CD14-positive monocyte (primary cell): Measurements from ENCODE around the gene RHOT1. TPM values are rescaled to one million over a fixed set of nuclear protein-coding genes. Genes with fewer than 3 reads are reported as not detected.

Experiments used
- DNase-seq, 3 donors: peaks; one replicate each; pipeline ENCODE4 v3.0.0-alpha.2; 2011 to 2022
- H2AFZ ChIP-seq: 2 replicates; pipeline ENCODE4 v1.6.0; 2012; ENCODE audit warnings: mild to moderate bottlenecking, low read depth, low read length, inconsistent platforms; ENCODE audit not compliant: insufficient read depth, poor library complexity, severe bottlenecking
- H3K27ac ChIP-seq, 2 donors: 1 replicate in 1 of 2; 2 replicates in 1 of 2; pipeline ENCODE4 v1.5.1; 2012 to 2013; ENCODE audit warnings: low read length in 2 of 2, control low read depth in 1 of 2, inconsistent platforms in 1 of 2, low read depth in 1 of 2, mild to moderate bottlenecking in 1 of 2
- H3K27me3 ChIP-seq, 2 donors: one replicate each; pipeline versions ENCODE4 v1.6.0 to v1.6.1; 2011 to 2013; ENCODE audit warnings: low read length in 2 of 2; ENCODE audit not compliant: control insufficient read depth in 2 of 2, insufficient read depth in 2 of 2
- H3K36me3 ChIP-seq, 2 donors: replicated peaks in 1 of 2; 1 replicate in 1 of 2; 2 replicates in 1 of 2; pipeline versions ENCODE4 v1.5.1 to v1.6.1; 2012 to 2013; ENCODE audit warnings: low read length in 2 of 2, control low read depth in 1 of 2, inconsistent platforms in 1 of 2, mild to moderate bottlenecking in 1 of 2; ENCODE audit not compliant: insufficient read depth in 2 of 2, control insufficient read depth in 1 of 2
- H3K4me1 ChIP-seq, 2 donors: 1 replicate in 1 of 2; 2 replicates in 1 of 2; pipeline versions ENCODE4 v1.5.1 to v1.6.1; 2012 to 2013; ENCODE audit warnings: low read length in 2 of 2, control low read depth in 1 of 2, inconsistent platforms in 1 of 2, mild to moderate bottlenecking in 1 of 2, moderate library complexity in 1 of 2; ENCODE audit not compliant: insufficient read depth in 2 of 2, control insufficient read depth in 1 of 2
- H3K4me2 ChIP-seq: replicated peaks from 2 replicates; pipeline ENCODE3; 2012; ENCODE audit warnings: low read length, moderate library complexity, mild to moderate bottlenecking; ENCODE audit not compliant: poor library complexity, severe bottlenecking; ENCODE audit errors: extremely low read depth
- H3K4me3 ChIP-seq, 3 experiments: fragments of 200-600 bp in 1 of 3; sonication (generic) in 1 of 3; replicated peaks in 1 of 3; 1 replicate in 2 of 3; 2 replicates in 1 of 3; pipeline ENCODE4 v1.5.1; 2011 to 2013; ENCODE audit warnings: low read length in 3 of 3, mild to moderate bottlenecking in 3 of 3, control low read depth in 2 of 3, low read depth in 2 of 3, inconsistent platforms in 1 of 3, moderate library complexity in 1 of 3
- H3K79me2 ChIP-seq: 2 replicates; pipeline ENCODE4 v1.6.0; 2012; ENCODE audit warnings: mild to moderate bottlenecking, control low read depth, inconsistent platforms, low read length, moderate library complexity; ENCODE audit not compliant: insufficient read depth
- H3K9ac ChIP-seq: 2 replicates; pipeline ENCODE4 v1.6.0; 2017; ENCODE audit warnings: low read length, mild to moderate bottlenecking; ENCODE audit not compliant: insufficient read depth, poor library complexity, severe bottlenecking
- H3K9me3 ChIP-seq, 2 donors: replicated peaks in 1 of 2; 1 replicate in 1 of 2; 2 replicates in 1 of 2; pipeline versions ENCODE4 v1.5.1 to v1.6.1; 2012 to 2013; ENCODE audit warnings: low read length in 2 of 2, control low read depth in 1 of 2; ENCODE audit not compliant: control insufficient read depth in 1 of 2, insufficient read depth in 1 of 2
- H4K20me1 ChIP-seq: 2 replicates; pipeline ENCODE4 v1.6.0; 2012; ENCODE audit warnings: mild to moderate bottlenecking, low read length, control low read depth, moderate library complexity; ENCODE audit not compliant: insufficient read depth
- H3K27ac Mint-ChIP-seq, 7 donors: one replicate each; pipeline ENCODE4 v1.8.0; 2020; ENCODE audit warnings: mild to moderate bottlenecking in 7 of 7, mixed read lengths in 7 of 7, moderate library complexity in 6 of 7, inconsistent platforms in 2 of 7
- H3K27me3 Mint-ChIP-seq, 3 donors: one replicate each; pipeline ENCODE4 v1.8.0; 2021 to 2022; ENCODE audit warnings: low read depth in 3 of 3, mild to moderate bottlenecking in 3 of 3, mixed read lengths in 3 of 3, moderate library complexity in 3 of 3, inconsistent platforms in 1 of 3
- H3K36me3 Mint-ChIP-seq, 2 donors: one replicate each; pipeline ENCODE4 v1.8.0; 2020; ENCODE audit warnings: mixed read lengths in 2 of 2, inconsistent platforms in 1 of 2, mild to moderate bottlenecking in 1 of 2
- H3K4me1 Mint-ChIP-seq: one replicate; pipeline ENCODE4 v1.8.0; 2020; ENCODE audit warnings: mild to moderate bottlenecking, mixed read lengths
- H3K4me3 Mint-ChIP-seq, 2 donors: one replicate each; pipeline ENCODE4 v1.8.0; 2020; ENCODE audit warnings: mild to moderate bottlenecking in 2 of 2, mixed read lengths in 2 of 2, moderate library complexity in 1 of 2
- H3K9me3 Mint-ChIP-seq, 7 donors: one replicate each; pipeline ENCODE4 v1.8.0; 2020 to 2022; ENCODE audit warnings: mixed read lengths in 7 of 7, mild to moderate bottlenecking in 6 of 7, moderate library complexity in 6 of 7, inconsistent platforms in 2 of 7
- CTCF ChIP-seq: fragments of 200-600 bp; IDR thresholded peaks from one replicate; pipeline ENCODE4 v1.8.0; 2022; ENCODE audit warnings: antibody characterized with exemption, mild to moderate bottlenecking
- WGBS: methylation state at CpG from one replicate; pipeline ENCODE4 v1.1.5; 2013; ENCODE audit warnings: missing lambda C conversion rate; ENCODE audit not compliant: insufficient coverage; 5-methylcytosine and 5-hydroxymethylcytosine counted together
- intact Hi-C, 2 donors: fragments of 100-400 bp; cut with micrococcal nuclease; formaldehyde crosslinking; loops; one replicate each; pipeline versions ENCODE4 v1.15.0 to v1.15.1; 2023
- polyA plus RNA-seq, 3 donors: library from polyadenylated mRNA; depleted of rRNA in 1 of 3; unstranded in 2 of 3; stranded (reverse) in 1 of 3; fragments of 300-500 nt in 2 of 3; fragments of >200 nt in 1 of 3; fragmentation: Illumina TruSeq in 2 of 3; gene quantifications; 1 replicate in 2 of 3; 2 replicates in 1 of 3; pipeline ENCODE4 v1.2.3, GENCODE V29; 2012 to 2021

RHOT1 gene
- polyA plus RNA-seq, 3 donors: 45.9 to 60.5 (median 51.9) TPM

- H3K4me1 ChIP-seq: peaks cover 14 to 21% of the 10 kb centered on the region in 2 donors
- H3K79me2 ChIP-seq: no peaks in the 10 kb centered on the region
- WGBS: 95% methylated on average over 4 of the region's 6 CpGs
- peak overlapping the region; percentile 60 to 86 for H3K4me3 Mint-ChIP-seq
- H3K27me3 ChIP-seq: peaks cover 52 to 77% of the 10 kb centered on the region in 2 donors
- H3K4me2 ChIP-seq: no peak overlapping the region
- H3K4me1 Mint-ChIP-seq: peaks cover 20% of the 10 kb centered on the region
- peaks cover 76 to 94% (median 79%) of the 10 kb centered on the region in 3 donors for H3K27me3 Mint-ChIP-seq
- DNase-seq: no peak
- H3K27ac ChIP-seq: no peak overlapping the region
- no peaks in the 10 kb centered on the region for H3K36me3 ChIP-seq
- H3K9ac ChIP-seq: no peak overlapping the region
- intact Hi-C loops: loop anchor here in 1 of 2 donors (10.0 kb wide), 1 partner anchor 181 kb away; the partner anchor contains the start of gene PSMD11
- H3K27ac Mint-ChIP-seq: peak overlapping the region in 1 of 7 donors; percentile 41
- H3K36me3 Mint-ChIP-seq: peaks cover 2 to 18% of the 10 kb centered on the region in 2 donors
- H3K4me3 ChIP-seq: no peak overlapping the region
- peaks cover 0 to 10% of the 10 kb centered on the region in 2 donors for H3K9me3 ChIP-seq
- no peaks in the 10 kb centered on the region for H4K20me1 ChIP-seq
- TF ChIP-seq CTCF: peak; percentile 38
- peaks cover 0 to 25% (median 6%) of the 10 kb centered on the region in 7 donors for H3K9me3 Mint-ChIP-seq
- H2AFZ ChIP-seq: no peak overlapping the region
Observed at GRCh38 chr17:32264140-32264799, 122.0 kb downstream of the RHOT1 start.

- H3K4me1 Mint-ChIP-seq: peaks cover 20% of the 10 kb centered on the region
- no peak overlapping the region for H3K9ac ChIP-seq
- peak overlapping the region in 1 of 7 donors; percentile 41 for H3K27ac Mint-ChIP-seq
- no peak overlapping the region for H3K27ac ChIP-seq
- intact Hi-C loops: loop anchor here in 1 of 2 donors (10.0 kb wide), 1 partner anchor 180 kb away; the partner anchor contains the start of gene PSMD11
- peaks cover 0 to 10% of the 10 kb centered on the region in 2 donors for H3K9me3 ChIP-seq
- H3K4me1 ChIP-seq: peaks cover 14 to 21% of the 10 kb centered on the region in 2 donors
- H3K4me3 ChIP-seq: peak overlapping the region in 1 of 3 experiments; percentile 51
- H3K9me3 Mint-ChIP-seq: peaks cover 0 to 25% (median 6%) of the 10 kb centered on the region in 7 donors
- WGBS: 54% methylated on average over 7 of the region's 8 CpGs
- no peak for DNase-seq
- no peak for TF ChIP-seq CTCF
- peaks cover 54 to 77% of the 10 kb centered on the region in 2 donors for H3K27me3 ChIP-seq
- H2AFZ ChIP-seq: no peak overlapping the region
- H4K20me1 ChIP-seq: no peaks in the 10 kb centered on the region
- H3K79me2 ChIP-seq: no peaks in the 10 kb centered on the region
- peaks cover 2 to 18% of the 10 kb centered on the region in 2 donors for H3K36me3 Mint-ChIP-seq
- H3K36me3 ChIP-seq: no peaks in the 10 kb centered on the region
- H3K27me3 Mint-ChIP-seq: peaks cover 79 to 94% (median 81%) of the 10 kb centered on the region in 3 donors
- H3K4me3 Mint-ChIP-seq: peak overlapping the region; percentile 80 to 86
- peak overlapping the region; percentile 84 for H3K4me2 ChIP-seq
Observed at GRCh38 chr17:32264823-32265191, 122.5 kb downstream of the RHOT1 start.
